ENCODE results near the gene ATP2A3.

DNA sequence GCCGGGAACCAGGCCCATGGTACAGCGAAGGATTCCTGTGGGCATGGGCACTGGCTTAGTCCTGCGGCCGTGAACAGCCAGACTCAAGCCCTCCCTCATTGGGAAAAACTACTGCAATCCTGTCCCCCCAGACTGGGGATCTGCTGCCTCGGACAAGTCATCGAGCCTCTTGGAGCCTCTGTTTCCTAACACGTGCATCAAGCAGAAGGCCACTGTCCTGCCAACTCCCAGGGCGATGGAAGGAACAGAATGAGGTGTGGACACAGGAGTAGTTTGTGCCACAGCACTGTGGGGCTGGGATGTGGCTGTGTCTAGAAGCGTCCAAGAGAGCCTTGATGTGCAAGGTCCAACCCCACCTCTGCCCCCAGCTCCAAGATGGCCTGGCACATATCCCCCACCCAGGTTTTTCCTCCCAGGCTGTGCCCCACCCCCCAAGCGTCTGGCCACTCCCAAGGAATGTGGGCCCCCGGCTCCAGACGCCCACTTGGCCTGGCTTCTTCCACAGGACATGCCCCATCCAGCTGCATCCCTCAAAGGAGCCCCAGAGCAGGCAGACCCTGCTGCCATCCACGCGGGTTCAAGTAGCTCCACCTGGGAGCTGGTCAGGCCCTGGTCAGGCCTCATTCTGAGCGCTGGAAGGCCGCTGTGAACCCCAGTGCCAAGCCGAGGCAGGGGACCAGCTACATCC, 74.8 kb downstream of the ATP2A3 start:
- TF ChIP-seq EP300 (conservative IDR thresholded peaks at IDR 0.05; ENCODE audit: poor library complexity, severe bottlenecking) (no peak), POLR2AphosphoS5 (IDR thresholded peaks at IDR 0.05) (no peak), EZH2 (IDR thresholded peaks at IDR 0.05; ENCODE audit: borderline replicate concordance, insufficient read depth, low read length, poor library complexity, severe bottlenecking) (no peak), TAF1 (IDR thresholded peaks at IDR 0.05; ENCODE audit: low read depth) (no peak)
- TF ChIP-seq, protein P1, sequence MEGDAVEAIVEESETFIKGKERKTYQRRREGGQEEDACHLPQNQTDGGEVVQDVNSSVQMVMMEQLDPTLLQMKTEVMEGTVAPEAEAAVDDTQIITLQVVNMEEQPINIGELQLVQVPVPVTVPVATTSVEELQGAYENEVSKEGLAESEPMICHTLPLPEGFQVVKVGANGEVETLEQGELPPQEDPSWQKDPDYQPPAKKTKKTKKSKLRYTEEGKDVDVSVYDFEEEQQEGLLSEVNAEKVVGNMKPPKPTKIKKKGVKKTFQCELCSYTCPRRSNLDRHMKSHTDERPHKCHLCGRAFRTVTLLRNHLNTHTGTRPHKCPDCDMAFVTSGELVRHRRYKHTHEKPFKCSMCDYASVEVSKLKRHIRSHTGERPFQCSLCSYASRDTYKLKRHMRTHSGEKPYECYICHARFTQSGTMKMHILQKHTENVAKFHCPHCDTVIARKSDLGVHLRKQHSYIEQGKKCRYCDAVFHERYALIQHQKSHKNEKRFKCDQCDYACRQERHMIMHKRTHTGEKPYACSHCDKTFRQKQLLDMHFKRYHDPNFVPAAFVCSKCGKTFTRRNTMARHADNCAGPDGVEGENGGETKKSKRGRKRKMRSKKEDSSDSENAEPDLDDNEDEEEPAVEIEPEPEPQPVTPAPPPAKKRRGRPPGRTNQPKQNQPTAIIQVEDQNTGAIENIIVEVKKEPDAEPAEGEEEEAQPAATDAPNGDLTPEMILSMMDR (IDR thresholded peaks at IDR 0.05; ENCODE audit: poor library complexity, severe bottlenecking): no peak

Measured in neural cell (in vitro differentiated cells).